GM23338 (cell line): Measurements from ENCODE around the gene CCBE1. TPM values are rescaled to one million over a fixed set of nuclear protein-coding genes. Genes with fewer than 3 reads are reported as not detected.

ENCODE experiments used
- ATAC-seq: fragments of 200-7000 bp; cut with Tn5 transposase; 3 replicates; pipeline ENCODE4 v1.9.1; 2020
- DNase-seq: peaks from one replicate; pipeline ENCODE4 v3.0.0-alpha.2; 2015; ENCODE audit warnings: low spot score
- H2AFZ ChIP-seq: fragments of 200-600 bp; sonication (generic); 2 replicates; pipeline ENCODE4 v1.8.0; 2016; ENCODE audit warnings: antibody characterized with exemption, mild to moderate bottlenecking, moderate library complexity
- H3F3A ChIP-seq: fragments of 200-600 bp; sonication (generic); replicated peaks from 2 replicates; pipeline ENCODE4 v1.8.0; 2017; ENCODE audit warnings: antibody characterized with exemption, mixed run types, low read depth
- H3K27ac ChIP-seq: fragments of 200-600 bp; sonication (generic); 2 replicates; pipeline ENCODE4 v1.6.1; 2016; ENCODE audit warnings: low read depth
- H3K27me3 ChIP-seq: fragments of 200-600 bp; sonication (generic); 2 replicates; pipeline ENCODE4 v1.8.0; 2016; ENCODE audit warnings: mild to moderate bottlenecking, mixed run types, moderate library complexity; ENCODE audit not compliant: insufficient read depth
- H3K36me3 ChIP-seq: fragments of 200-600 bp; sonication (generic); 2 replicates; pipeline ENCODE4 v1.8.0; 2016; ENCODE audit warnings: mild to moderate bottlenecking; ENCODE audit not compliant: insufficient read depth
- H3K4me1 ChIP-seq: fragments of 200-600 bp; sonication (generic); 2 replicates; pipeline ENCODE4 v1.8.0; 2016; ENCODE audit warnings: mild to moderate bottlenecking, moderate library complexity; ENCODE audit not compliant: insufficient read depth
- H3K4me2 ChIP-seq: fragments of 200-600 bp; sonication (generic); 2 replicates; pipeline ENCODE4 v1.7.1; 2017; ENCODE audit warnings: mixed run types
- H3K4me3 ChIP-seq: fragments of 200-600 bp; sonication (generic); 2 replicates; pipeline ENCODE4 v1.6.1; 2016; ENCODE audit warnings: mixed run types
- H3K79me2 ChIP-seq: fragments of 200-600 bp; sonication (generic); replicated peaks from 2 replicates; pipeline ENCODE4 v1.8.0; 2017; ENCODE audit warnings: mild to moderate bottlenecking; ENCODE audit not compliant: insufficient read depth
- H3K9me2 ChIP-seq: fragments of 200-600 bp; sonication (generic); 2 replicates; pipeline ENCODE4 v1.8.0; 2017; ENCODE audit not compliant: insufficient read depth
- H4K20me1 ChIP-seq: fragments of 200-600 bp; sonication (generic); replicated peaks from 2 replicates; pipeline ENCODE4 v1.8.0; 2017; ENCODE audit warnings: mild to moderate bottlenecking; ENCODE audit not compliant: insufficient read depth
- H3K27ac Mint-ChIP-seq: 2 replicates; pipeline ENCODE4 v1.8.0; 2020; ENCODE audit warnings: inconsistent platforms, mild to moderate bottlenecking, moderate library complexity, mixed read lengths
- H3K27me3 Mint-ChIP-seq: 3 replicates; pipeline ENCODE4 v1.8.0; 2022; ENCODE audit warnings: low read depth, mild to moderate bottlenecking, moderate library complexity, mixed read lengths, inconsistent platforms; ENCODE audit not compliant: insufficient read depth, poor library complexity
- H3K36me3 Mint-ChIP-seq: 3 replicates; pipeline ENCODE4 v1.8.0; 2021; ENCODE audit warnings: low read depth, mild to moderate bottlenecking, inconsistent platforms, moderate library complexity, mixed read lengths
- H3K4me1 Mint-ChIP-seq: 3 replicates; pipeline ENCODE4 v1.8.0; 2020; ENCODE audit warnings: mild to moderate bottlenecking, inconsistent platforms, mixed read lengths
- H3K4me3 Mint-ChIP-seq: 3 replicates; pipeline ENCODE4 v1.8.0; 2021; ENCODE audit warnings: moderate library complexity, mild to moderate bottlenecking, inconsistent platforms, mixed read lengths
- H3K9me3 Mint-ChIP-seq: 3 replicates; pipeline ENCODE4 v1.8.0; 2020; ENCODE audit warnings: moderate library complexity, mild to moderate bottlenecking, inconsistent platforms, mixed read lengths
- CREB1 ChIP-seq: fragments of 250-450 bp; sonication (Bioruptor Pico); IDR thresholded peaks from 2 replicates; pipeline ENCODE4 v1.5.0; 2020; ENCODE audit warnings: low read depth, mild to moderate bottlenecking, moderate library complexity
- CTCF ChIP-seq, 2 experiments: fragments of 200-600 bp in 1 of 2; sonication (generic) in 1 of 2; conservative IDR thresholded peaks; 2 replicates each; pipeline versions ENCODE4 v1.5.1 to v1.6.1; 2016 to 2017; ENCODE audit warnings: antibody characterized with exemption in 2 of 2, low read depth in 2 of 2, mild to moderate bottlenecking in 2 of 2, moderate library complexity in 1 of 2
- ETS1 ChIP-seq: IDR thresholded peaks from 2 replicates; pipeline ENCODE4 v1.6.1; 2016; ENCODE audit warnings: antibody characterized with exemption
- EZH2 ChIP-seq: fragments of 200-600 bp; sonication (generic); IDR thresholded peaks from one replicate; pipeline ENCODE4 v1.8.0; 2017; ENCODE audit warnings: antibody characterized with exemption, mild to moderate bottlenecking, low read depth; ENCODE audit not compliant: unreplicated experiment
- EZH2phosphoT487 ChIP-seq: fragments of 200-600 bp; sonication (generic); IDR thresholded peaks from one replicate; pipeline ENCODE4 v1.8.1; 2018; ENCODE audit warnings: antibody characterized with exemption; ENCODE audit not compliant: unreplicated experiment
- JUNB ChIP-seq: IDR thresholded peaks from one replicate; pipeline ENCODE4 v1.6.1; 2016; ENCODE audit warnings: antibody characterized with exemption; ENCODE audit not compliant: unreplicated experiment
- NANOG ChIP-seq: IDR thresholded peaks from 2 replicates; pipeline ENCODE4 v1.6.1; 2016; ENCODE audit warnings: antibody characterized with exemption, borderline replicate concordance
- POLR2AphosphoS5 ChIP-seq: IDR thresholded peaks from 2 replicates; pipeline ENCODE4 v1.6.1; 2016; ENCODE audit warnings: antibody characterized with exemption, low read depth
- REST ChIP-seq: IDR thresholded peaks from one replicate; pipeline ENCODE4 v1.6.1; 2018; ENCODE audit warnings: antibody characterized with exemption; ENCODE audit not compliant: unreplicated experiment
- STAT1 ChIP-seq: IDR thresholded peaks from one replicate; pipeline ENCODE4 v1.6.1; 2016; ENCODE audit warnings: antibody characterized with exemption; ENCODE audit not compliant: unreplicated experiment
- ZNF114 ChIP-seq: fragments of 250-450 bp; sonication (Bioruptor Pico); IDR thresholded peaks from 2 replicates; pipeline ENCODE4 v1.5.0; 2020; ENCODE audit warnings: mild to moderate bottlenecking, moderate library complexity
- ZNF331 ChIP-seq: fragments of 250-450 bp; sonication (Bioruptor Pico); IDR thresholded peaks from 2 replicates; pipeline ENCODE4 v1.5.0; 2020; ENCODE audit warnings: low read depth, mild to moderate bottlenecking, moderate library complexity
- ZNF462 ChIP-seq: fragments of 250-450 bp; sonication (Bioruptor Pico); IDR thresholded peaks from 2 replicates; pipeline ENCODE4 v1.5.0; 2020; ENCODE audit warnings: mild to moderate bottlenecking, moderate library complexity
- polyA plus RNA-seq: library from polyadenylated mRNA; unstranded; fragments of >200 nt; fragmentation: Nextera tagmentation; extraction: Ambion mirVana; gene quantifications from 2 replicates; pipeline ENCODE4 v1.2.1, GENCODE V29; 2016
- total RNA-seq: library from RNA; depleted of rRNA; stranded (reverse); fragments of >200 nt; shearing (Covaris generic); gene quantifications from 2 replicates; pipeline ENCODE4 v1.2.3, GENCODE V29; 2014

Gene CCBE1
- total and polyA plus RNA-seq, 2 experiments from 2014 or later: 2.1 to 2.6 TPM

- Mint-ChIP-seq H3K4me3 (no peak overlapping the region), H3K9me3 (no peaks in the 10 kb centered on the region), H3K27ac (no peak overlapping the region), H3K4me1 (peaks cover 38% of the 10 kb centered on the region), H3K27me3 (peaks cover 10% of the 10 kb centered on the region), H3K36me3 (no peaks in the 10 kb centered on the region)
- no peak for TF ChIP-seq ZNF462 (CRISPR knock-in tag)
- TF ChIP-seq POLR2AphosphoS5: no peak
- TF ChIP-seq ZNF114 (CRISPR knock-in tag): no peak
- no peak for TF ChIP-seq REST
- no peak for TF ChIP-seq CTCF (conservative IDR thresholded peaks at IDR 0.05; ENCODE audit: low read depth in 2 of 2)
- TF ChIP-seq EZH2phosphoT487: no peak
- TF ChIP-seq ETS1: no peak
- TF ChIP-seq EZH2: no peak
- no peak for TF ChIP-seq CREB1 (CRISPR knock-in tag)
- TF ChIP-seq ZNF331: no peak
- TF ChIP-seq STAT1: no peak
- no peak for TF ChIP-seq JUNB
- TF ChIP-seq NANOG: no peak
- Histone ChIP-seq H3K36me3 (no peaks in the 10 kb centered on the region), H3F3A (no peaks in the 10 kb centered on the region), H3K27me3 (no peaks in the 10 kb centered on the region), H2AFZ (peak overlapping the region; percentile 53; the same call in 1 of the 2 replicates), H3K4me3 (no peak overlapping the region), H4K20me1 (no peaks in the 10 kb centered on the region), H3K4me1 (peaks cover 27% of the 10 kb centered on the region), H3K27ac (no peak overlapping the region), H3K9me2 (no peaks in the 10 kb centered on the region), H3K4me2 (peak overlapping the region; percentile 49; the same call in 1 of the 2 replicates), H3K79me2 (no peaks in the 10 kb centered on the region)
- DNase-seq: no peak
- ATAC-seq: peak; percentile 83
Measured at GRCh38 chr18:59681521-59682004, 15.7 kb downstream of the CCBE1 start.
